Gastrocnemius medialis (tissue), 4 donors: ENCODE results near the gene ALK. TPM values are rescaled to one million over a fixed set of nuclear protein-coding genes. Genes with fewer than 3 reads are reported as not detected.

ENCODE experiments used
- ATAC-seq, 2 donors: fragments of 150-250 bp; one replicate each; pipeline ENCODE4 v1.9.1; 2016
- DNase-seq, 2 donors: peaks; one replicate each; pipeline ENCODE4 v3.0.0-alpha.2; 2019
- H3K27ac ChIP-seq, 4 donors: fragments of 200-600 bp; sonication (generic); 1 replicate in 1 of 4; 2 replicates in 3 of 4; pipeline ENCODE4 v1.5.1; 2016 to 2018; ENCODE audit warnings: mild to moderate bottlenecking in 2 of 4, moderate library complexity in 1 of 4
- H3K27me3 ChIP-seq, 3 donors: fragments of 200-600 bp; sonication (generic) in 2 of 3; 1 replicate in 1 of 3; 2 replicates in 2 of 3; pipeline versions ENCODE4 v1.5.1 to v1.6.0; 2016 to 2019; ENCODE audit warnings: mild to moderate bottlenecking in 1 of 3, moderate library complexity in 1 of 3
- H3K36me3 ChIP-seq, 2 donors: fragments of 200-600 bp; sonication (generic) in 1 of 2; one replicate each; pipeline ENCODE4 v1.5.1; 2017 to 2018
- H3K4me1 ChIP-seq, 2 donors: fragments of 200-600 bp; sonication (generic) in 1 of 2; one replicate each; pipeline ENCODE4 v1.5.1; 2016 to 2017; ENCODE audit warnings: mild to moderate bottlenecking in 2 of 2
- H3K4me3 ChIP-seq, 4 donors: fragments of 200-600 bp; sonication (generic) in 3 of 4; 1 replicate in 1 of 4; 2 replicates in 3 of 4; pipeline ENCODE4 v1.5.1; 2016 to 2019; ENCODE audit warnings: mild to moderate bottlenecking in 2 of 4
- H3K9me3 ChIP-seq, 3 donors: fragments of 200-600 bp; sonication (generic) in 2 of 3; 1 replicate in 1 of 3; 2 replicates in 2 of 3; pipeline ENCODE4 v1.5.1; 2016 to 2019
- CTCF ChIP-seq, 5 experiments: fragments of 450-650 bp in 3 of 5; fragments of 200-600 bp in 2 of 5; sonication (generic) in 2 of 5; IDR thresholded peaks in 4 of 5; conservative IDR thresholded peaks in 1 of 5; 1 replicate in 4 of 5; 2 replicates in 1 of 5; pipeline ENCODE4 v1.5.1; 2016 to 2019; ENCODE audit warnings: antibody characterized with exemption in 5 of 5, mild to moderate bottlenecking in 3 of 5, moderate library complexity in 3 of 5
- POLR2A ChIP-seq, 2 donors: fragments of 450-650 bp; IDR thresholded peaks; one replicate each; pipeline ENCODE4 v1.6.1; 2017; ENCODE audit warnings: antibody characterized with exemption in 2 of 2, mild to moderate bottlenecking in 2 of 2, moderate library complexity in 2 of 2
- in situ Hi-C, 4 donors: fragments of 200-750 bp; cut with MboI; loops; one replicate each; pipeline versions ENCODE4 v1.15.0 to v1.8.0; 2017; ENCODE audit warnings: low sequenced_read_pairs in 4 of 4
- intact Hi-C: fragments of 100-400 bp; cut with DNase I; formaldehyde crosslinking; loops from one replicate; pipeline ENCODE4 v1.15.1; 2023; ENCODE audit warnings: low total_unique reads
- total RNA-seq, 4 donors: library from RNA; depleted of rRNA; stranded (reverse); fragments of >200 nt; gene quantifications; one replicate each; pipeline versions ENCODE4 v1.1.0 to v1.2.3, GENCODE V29; 2016

ALK gene
- total RNA-seq, 4 donors from 2014 or later = not detected

GRCh38 chr2:29269765-29270109 is 651.6 kb downstream of the ALK start:
- ATAC-seq (no peak), DNase-seq (no peak)
- H3K27me3 ChIP-seq = peaks cover 0 to 3% (median 0%) of the 10 kb centered on the region in 3 donors
- H3K4me1 ChIP-seq = no peaks in the 10 kb centered on the region
- TF ChIP-seq CTCF (IDR thresholded peaks at IDR 0.05 in 4 of 5, conservative IDR thresholded peaks at IDR 0.05 in 1 of 5) = no peak
- TF ChIP-seq POLR2A (IDR thresholded peaks at IDR 0.05) = no peak
- intact Hi-C loops (no loop called here), in situ Hi-C loops (no loop called here)
- H3K36me3 ChIP-seq = no peaks in the 10 kb centered on the region
- H3K27ac ChIP-seq = no peak overlapping the region
- no peak overlapping the region for H3K4me3 ChIP-seq
- no peaks in the 10 kb centered on the region for H3K9me3 ChIP-seq

GRCh38 chr2:29269095-29269764 is 652.2 kb downstream of the ALK start:
- DNase-seq (no peak), ATAC-seq (peak; percentile 15 to 35)
- H3K4me1 ChIP-seq = no peaks in the 10 kb centered on the region
- in situ Hi-C loops (no loop called here), intact Hi-C loops (no loop called here)
- H3K36me3 ChIP-seq = no peaks in the 10 kb centered on the region
- peaks cover 0 to 3% (median 0%) of the 10 kb centered on the region in 3 donors for H3K27me3 ChIP-seq
- H3K9me3 ChIP-seq = no peaks in the 10 kb centered on the region
- TF ChIP-seq CTCF (IDR thresholded peaks at IDR 0.05 in 4 of 5, conservative IDR thresholded peaks at IDR 0.05 in 1 of 5) (no peak), POLR2A (IDR thresholded peaks at IDR 0.05) (no peak)
- no peak overlapping the region for H3K4me3 ChIP-seq
- no peak overlapping the region for H3K27ac ChIP-seq

DNA sequence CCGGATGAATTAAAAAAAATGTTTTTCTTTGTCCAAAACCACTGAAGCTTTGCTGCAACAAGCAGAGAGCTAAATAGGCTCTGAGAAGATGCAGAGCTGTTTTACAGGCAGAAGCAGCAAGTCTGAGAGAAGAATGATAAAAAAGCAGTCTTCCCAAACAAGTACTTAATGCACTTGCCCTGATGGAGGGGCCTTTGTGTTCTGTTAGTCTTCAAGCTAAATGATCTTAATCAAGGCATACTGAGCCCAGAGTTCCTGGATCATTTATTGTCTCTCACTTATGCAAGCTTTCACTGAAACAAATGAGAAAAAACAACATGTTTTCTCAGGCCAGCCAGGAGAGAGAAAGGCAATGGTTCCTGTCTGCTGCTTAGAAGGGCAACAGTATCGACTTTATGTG is 653.7 kb downstream of the ALK start:
- TF ChIP-seq CTCF (IDR thresholded peaks at IDR 0.05 in 4 of 5, conservative IDR thresholded peaks at IDR 0.05 in 1 of 5) = no peak
- TF ChIP-seq POLR2A (IDR thresholded peaks at IDR 0.05) = no peak
- DNase-seq (no peak), ATAC-seq (no peak)
- H3K4me1 ChIP-seq = no peaks in the 10 kb centered on the region
- no peak overlapping the region for H3K27ac ChIP-seq
- no peak overlapping the region for H3K4me3 ChIP-seq
- no peaks in the 10 kb centered on the region for H3K36me3 ChIP-seq
- intact Hi-C loops (no loop called here), in situ Hi-C loops (no loop called here)
- H3K9me3 ChIP-seq = no peaks in the 10 kb centered on the region
- peaks cover 0 to 3% (median 0%) of the 10 kb centered on the region in 3 donors for H3K27me3 ChIP-seq

- no peak for ATAC-seq
- no peaks in the 10 kb centered on the region for H3K4me1 ChIP-seq
Observed at GRCh38 chr2:29263886-29264285, 657.5 kb downstream of the ALK start.

More at GRCh38 chr2:29263886-29264285, 657.5 kb downstream of the ALK start:
- no peak for DNase-seq
- intact Hi-C loops (no loop called here), in situ Hi-C loops (no loop called here)
- H3K27me3 ChIP-seq = no peaks in the 10 kb centered on the region
- no peaks in the 10 kb centered on the region for H3K9me3 ChIP-seq
- H3K36me3 ChIP-seq = no peaks in the 10 kb centered on the region
- no peak overlapping the region for H3K4me3 ChIP-seq
- TF ChIP-seq POLR2A (IDR thresholded peaks at IDR 0.05) = no peak
- no peak for TF ChIP-seq CTCF (IDR thresholded peaks at IDR 0.05 in 4 of 5, conservative IDR thresholded peaks at IDR 0.05 in 1 of 5)
- H3K27ac ChIP-seq = no peak overlapping the region
